HG03558 (cell line): ENCODE measurements around the gene RFTN1.
"Not testable (repeated sequence)": the region's sequence is repeated elsewhere in the genome, so short reads cannot be mapped to it uniquely, and the experiment has no call there.

ENCODE experiments used
- ATAC-seq: cut with Tn5 transposase; IDR thresholded peaks from one replicate; pipeline ENCODE4 v1.9.1; 2021; ENCODE audit warnings: moderate number of reproducible peaks; ENCODE audit not compliant: unreplicated experiment; ENCODE audit errors: extremely low read depth

RFTN1 gene

GRCh38 chr3:16508243-16508578 lies 5.3 kb downstream of the RFTN1 start:
- no peak for ATAC-seq

- no peak for ATAC-seq
Measured at GRCh38 chr3:16507578-16508242, 5.8 kb downstream of the RFTN1 start.

GRCh38 chr3:16506884-16507577 lies 6.5 kb downstream of the RFTN1 start:
- ATAC-seq: no peak

- no peak for ATAC-seq
Measured at GRCh38 chr3:16506451-16506850, 7.0 kb downstream of the RFTN1 start.

- ATAC-seq: no peak
Measured at GRCh38 chr3:16504692-16505091, 8.8 kb downstream of the RFTN1 start.

GRCh38 chr3:16504242-16504641 lies 9.3 kb downstream of the RFTN1 start:
- ATAC-seq: peak; percentile 83

GRCh38 chr3:16503191-16503776 lies 10.2 kb downstream of the RFTN1 start:
- no peak for ATAC-seq

DNA sequence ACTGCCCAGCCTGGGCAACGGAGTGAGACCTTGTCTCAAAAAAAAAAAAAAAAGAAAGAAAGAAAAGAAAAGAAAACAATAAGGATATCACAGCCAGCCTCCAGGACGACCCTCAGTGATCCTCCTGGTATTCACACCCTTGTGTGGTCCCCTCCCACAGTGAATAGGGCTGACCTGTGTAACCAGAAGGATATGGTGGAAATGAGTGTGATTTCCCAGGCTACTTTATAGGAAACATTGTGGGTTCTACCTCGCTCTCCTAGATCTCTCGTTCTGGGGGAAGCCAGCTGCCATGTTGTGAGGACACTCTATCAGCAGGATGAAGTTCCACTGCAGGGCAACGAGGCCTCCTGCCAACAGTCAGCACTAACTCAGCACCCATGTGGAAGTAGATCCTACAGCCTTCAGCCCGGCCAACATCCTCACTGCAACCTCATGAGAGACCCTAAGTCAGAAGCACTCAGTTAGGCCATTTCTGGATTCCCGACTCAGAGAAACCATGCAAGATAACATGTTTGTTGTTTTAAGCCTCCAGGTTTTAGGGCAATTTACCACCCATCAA lies 11.1 kb downstream of the RFTN1 start:
- ATAC-seq: no peak

DNA sequence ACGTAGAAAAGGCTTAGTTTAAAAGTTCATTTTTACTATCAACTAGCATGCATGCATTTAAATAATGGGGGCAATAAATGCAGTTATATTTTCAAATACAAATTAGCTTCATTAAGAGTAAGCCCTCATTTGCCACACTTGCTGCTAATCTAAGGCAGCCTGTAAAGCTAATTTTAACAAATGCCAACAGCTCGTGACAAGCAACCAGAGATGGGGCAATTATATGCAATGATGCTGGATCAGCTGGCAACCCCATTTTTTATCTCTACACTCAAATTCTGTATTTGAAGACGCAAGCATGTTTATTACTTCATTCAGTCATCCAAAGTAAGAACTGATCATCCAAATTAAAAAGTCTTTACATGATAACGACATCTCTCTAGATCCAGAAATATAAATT lies 12.1 kb downstream of the RFTN1 start:
- ATAC-seq: no peak

DNA sequence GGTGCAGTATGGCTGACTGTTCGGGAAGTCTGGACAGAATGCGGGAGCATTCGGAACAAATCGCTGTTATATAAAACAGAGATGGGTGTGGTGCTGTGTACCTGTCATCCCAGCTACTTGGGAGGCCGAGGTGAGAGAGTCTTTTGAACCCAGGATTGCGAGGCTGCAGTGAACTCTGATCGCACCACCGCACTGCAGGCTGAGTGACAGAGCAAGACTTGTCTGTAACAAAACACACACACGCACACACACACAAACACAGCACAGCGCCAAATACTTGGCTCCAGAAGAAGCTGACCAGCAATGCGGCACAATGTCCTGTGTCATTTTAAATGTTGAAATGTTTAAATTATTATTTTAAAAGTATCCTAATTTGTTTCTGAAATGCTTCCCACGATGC lies 12.6 kb downstream of the RFTN1 start:
- ATAC-seq: no peak

- ATAC-seq: no peak
Measured at GRCh38 chr3:16500093-16500492, 13.4 kb downstream of the RFTN1 start.

DNA sequence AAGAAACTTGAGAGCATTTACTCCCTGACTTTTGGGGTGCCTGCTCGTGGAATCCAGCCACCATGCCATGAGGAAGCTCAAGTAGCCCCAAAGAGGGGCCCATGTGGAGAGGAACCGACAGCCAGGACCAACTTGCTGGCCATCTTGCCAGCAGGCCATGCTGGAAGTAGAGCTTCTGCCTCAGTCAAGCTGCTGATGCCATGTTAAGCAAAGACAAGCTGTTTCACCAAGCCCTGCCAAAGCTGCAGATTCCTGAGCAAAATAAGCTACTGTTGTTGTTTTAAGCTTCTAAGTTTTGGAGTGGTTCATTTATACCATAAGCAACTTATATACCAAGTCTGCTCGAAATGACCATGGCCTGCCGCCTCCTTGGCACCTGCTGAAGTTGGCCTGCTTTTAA lies 14.1 kb downstream of the RFTN1 start:
- ATAC-seq: no peak

- ATAC-seq: no peak
Measured at GRCh38 chr3:16498130-16498890, 15.2 kb downstream of the RFTN1 start.

DNA sequence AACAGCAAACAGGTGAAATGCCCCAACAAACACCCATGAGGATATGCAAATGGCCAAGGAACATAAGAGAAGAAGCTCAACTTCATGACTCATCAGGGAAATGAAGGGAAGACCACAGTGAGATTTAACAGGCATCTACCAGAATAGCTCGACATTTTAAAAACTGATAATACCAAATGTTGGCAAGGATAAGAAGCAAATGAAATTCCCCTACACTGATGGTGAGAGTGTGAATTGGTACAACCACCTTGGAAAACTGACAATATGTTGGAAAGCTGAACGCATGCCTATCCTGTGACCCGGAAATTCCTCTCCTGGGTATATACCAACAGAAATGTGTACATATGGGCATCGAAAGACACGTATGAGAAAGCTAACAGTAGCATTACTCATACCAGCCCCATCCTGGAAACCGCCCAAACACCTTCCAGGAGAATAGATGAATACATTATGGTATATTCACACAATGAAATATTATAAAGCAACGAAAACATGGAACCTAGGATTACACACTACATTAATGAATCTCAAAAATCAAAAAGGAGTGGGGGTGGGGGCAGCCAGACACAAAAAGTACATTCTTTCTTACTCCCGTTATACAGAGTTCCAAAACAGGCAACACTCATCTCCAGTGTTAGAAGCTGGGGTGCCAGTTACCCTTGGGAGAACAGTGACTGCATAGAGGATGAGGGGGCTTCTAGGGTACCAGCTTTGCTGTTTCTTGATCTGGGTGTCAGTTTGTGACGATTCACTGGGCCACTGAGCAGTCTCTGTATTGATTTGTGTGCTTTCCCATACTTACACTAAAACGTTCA lies 16.9 kb downstream of the RFTN1 start:
- ATAC-seq: peak; percentile 61

- no peak for ATAC-seq
Measured at GRCh38 chr3:16496008-16496407, 17.5 kb downstream of the RFTN1 start.

DNA sequence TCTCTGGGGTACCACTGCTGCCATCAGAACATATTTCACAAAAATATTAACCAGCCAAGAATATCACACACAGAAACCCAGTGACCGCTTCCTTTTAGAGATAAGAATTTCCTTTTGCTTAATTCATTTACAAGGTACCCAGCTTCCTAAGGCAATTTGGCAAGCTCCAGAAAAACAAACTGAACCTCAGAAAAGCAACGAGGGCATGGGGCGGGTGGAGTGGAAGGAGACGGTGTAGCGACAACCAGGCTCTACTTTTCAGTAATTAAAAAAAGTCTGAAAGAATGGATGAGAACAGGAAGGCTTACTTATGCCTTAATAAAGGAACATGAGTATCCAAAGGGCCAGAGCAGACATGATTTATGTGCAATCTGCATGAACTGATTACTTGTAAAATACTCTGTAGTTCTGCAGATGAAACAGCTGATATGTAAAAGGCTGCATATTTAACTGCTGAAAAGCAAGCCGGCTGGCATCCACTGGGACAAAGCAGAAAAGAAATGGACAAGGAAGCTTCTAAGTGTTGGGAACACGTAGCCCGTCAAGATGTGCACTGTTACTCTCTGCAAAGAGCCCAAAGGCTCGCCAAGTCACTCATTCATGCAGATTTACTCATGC lies 18.6 kb downstream of the RFTN1 start:
- ATAC-seq: no peak

DNA sequence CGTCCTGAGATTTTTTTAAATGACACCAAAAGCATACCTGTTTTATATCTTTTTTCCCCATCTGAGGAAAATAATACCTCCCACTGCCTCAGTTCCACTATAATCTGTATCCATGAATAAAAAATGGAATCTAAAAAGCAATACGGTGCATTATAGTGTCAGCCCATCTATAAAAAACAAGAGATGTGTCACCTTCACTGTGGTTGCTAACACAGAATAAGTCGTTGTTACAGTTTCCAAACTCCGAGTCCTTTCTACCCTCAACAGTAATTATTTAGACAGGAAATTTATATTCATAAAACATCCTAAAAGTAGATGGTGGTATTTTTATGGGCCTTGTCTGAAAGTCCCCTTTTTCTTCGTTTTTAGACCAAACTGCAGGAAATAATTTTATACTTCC lies 19.4 kb downstream of the RFTN1 start:
- no peak for ATAC-seq

DNA sequence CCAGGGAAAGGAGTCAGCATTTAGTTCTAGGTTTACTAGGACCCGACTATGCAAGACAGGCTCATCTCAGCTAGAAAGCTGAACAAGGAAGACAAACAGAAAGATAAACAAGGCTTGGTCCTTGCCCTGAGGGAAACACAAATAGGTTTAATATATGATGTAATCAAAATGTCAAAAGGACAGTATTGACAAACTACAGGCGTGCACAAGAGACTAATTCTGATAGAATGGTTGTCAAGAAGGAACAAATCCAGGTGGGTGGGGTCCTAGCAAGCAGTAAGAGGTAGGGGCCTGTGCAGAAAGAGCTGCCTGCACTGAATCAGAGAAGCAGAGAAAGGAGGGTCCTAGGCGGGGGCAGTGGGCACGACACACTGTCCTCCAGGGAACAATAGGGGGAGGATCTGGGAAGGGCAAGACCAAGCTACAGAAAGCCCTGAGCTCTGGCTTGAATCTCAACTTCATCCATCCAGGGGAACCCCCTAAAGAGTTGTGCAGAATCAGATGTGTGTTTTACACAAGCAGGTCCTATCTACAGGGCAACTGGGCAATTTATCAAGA lies 23.4 kb downstream of the RFTN1 start:
- ATAC-seq: no peak

DNA sequence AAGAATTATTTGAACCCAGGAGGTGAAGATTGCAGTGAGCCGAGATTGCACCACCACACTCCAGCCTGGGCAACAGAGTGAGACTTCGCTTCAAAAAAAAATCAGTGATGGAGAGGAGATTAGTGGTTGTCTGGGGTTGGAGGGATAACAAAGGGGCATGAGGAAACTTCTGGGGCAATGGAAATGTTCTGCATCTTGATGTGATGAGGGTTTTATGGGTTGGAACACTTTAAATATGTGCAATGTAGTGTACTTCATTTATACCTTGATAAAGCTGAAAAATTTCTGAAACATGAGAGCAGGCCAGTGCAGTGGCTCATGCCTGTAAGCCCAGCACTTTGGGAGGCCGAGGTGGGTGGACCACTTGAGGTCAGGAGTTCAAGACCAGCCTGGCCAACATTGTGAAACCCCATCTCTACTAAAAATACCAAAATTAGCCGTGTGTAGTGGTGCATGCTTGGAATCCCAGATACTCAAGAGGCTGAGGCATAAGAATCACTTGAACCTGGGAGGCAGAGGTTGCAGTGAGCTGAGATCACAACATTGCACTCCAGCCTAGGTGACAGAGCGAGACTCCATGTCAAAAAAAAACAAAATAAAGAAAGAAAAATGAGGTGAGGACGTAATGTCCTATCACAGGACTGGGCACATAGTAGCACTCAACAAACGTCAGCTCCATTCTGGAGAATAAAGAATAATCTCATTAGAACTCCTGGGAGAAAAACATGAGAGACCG lies 24.0 kb downstream of the RFTN1 start:
- not testable (repeated sequence) for ATAC-seq
